ENCODE data around the gene ASB1.

GRCh38 chr2:238425979-238426567 lies 654 bp upstream of the ASB1 start:
- no peak for TF ChIP-seq POLR2A (IDR thresholded peaks at IDR 0.05; ENCODE audit: low read depth, low read length)
- TF ChIP-seq POLR2AphosphoS5 (IDR thresholded peaks at IDR 0.05; ENCODE audit: low read depth, low read length) = no peak
- TF ChIP-seq PAX5 (IDR thresholded peaks at IDR 0.05; ENCODE audit: insufficient read depth, low read length, severe bottlenecking) = no peak
- no peak for TF ChIP-seq SPI1 (IDR thresholded peaks at IDR 0.05; ENCODE audit: low read depth, low read length)
- TF ChIP-seq TAF1 (IDR thresholded peaks at IDR 0.05; ENCODE audit: low read depth, low read length) = no peak

Measured in GM12891 (cell line).